Cerebellar nuclear complex (tissue), 1 donor: ENCODE measurements around the gene SEL1L2.

Experiments used
- DNase-seq, 2 experiments: peaks; one replicate each; lab custom pipeline; 2025; lab: John Stamatoyannopoulos, UW

SEL1L2 gene

GRCh38 chr20:13814672-13815071 is 175.7 kb downstream of the SEL1L2 start:
- no peak for DNase-seq

- DNase-seq: no peak
Observed at GRCh38 chr20:13813910-13814309, 176.5 kb downstream of the SEL1L2 start.

- no peak for DNase-seq
Observed at GRCh38 chr20:13810446-13810845, 180.0 kb downstream of the SEL1L2 start.

GRCh38 chr20:13809855-13810254 is 180.6 kb downstream of the SEL1L2 start:
- DNase-seq: no peak

- DNase-seq: no peak
Observed at GRCh38 chr20:13809373-13809772, 181.0 kb downstream of the SEL1L2 start.

- peak; percentile 90 to 91 for DNase-seq
Observed at GRCh38 chr20:13800728-13801134, 189.7 kb downstream of the SEL1L2 start.

- no peak for DNase-seq
Observed at GRCh38 chr20:13799974-13800373, 190.4 kb downstream of the SEL1L2 start.
